Caco-2 (cell line): ENCODE measurements around the gene EXD3. TPM values are rescaled to one million over a fixed set of nuclear protein-coding genes. Genes with fewer than 3 reads are reported as not detected.

Source experiments
- BruUV-seq: library from RNA; stranded (reverse); fragments of 400-500 nt; replicated peaks from 2 replicates; lab custom pipeline; 2021; lab: Mats Ljungman, UMichigan
- CTCF ChIA-PET: fragments of 300-600 bp; sonication (Branson Sonifier 250); formaldehyde crosslinking; loops from one replicate; lab custom pipeline; 2022; ENCODE audit warnings: antibody characterized with exemption; lab: Charles Lee
- POLR2A ChIA-PET: fragments of 300-600 bp; sonication (Branson Sonifier 250); formaldehyde crosslinking; loops from one replicate; lab custom pipeline; 2022; ENCODE audit warnings: antibody characterized with exemption; lab: Charles Lee
- DNase-seq, 2 experiments: peaks; one replicate each; pipeline versions ENCODE4 v3.0.0 to v3.0.0-alpha.2; 2020 to 2022
- H3K27me3 ChIP-seq: replicated peaks from 2 replicates; pipeline ENCODE4 v1.6.0; 2011; ENCODE audit warnings: low read length; ENCODE audit not compliant: control insufficient read depth, insufficient read depth
- H3K36me3 ChIP-seq: 2 replicates; pipeline ENCODE4 v1.5.1; 2011; ENCODE audit warnings: low read length; ENCODE audit not compliant: control insufficient read depth, insufficient read depth
- H3K4me1 ChIP-seq: fragments of 250-450 bp; sonication (Bioruptor Pico); 2 replicates; pipeline ENCODE4 v1.5.1; 2020; ENCODE audit warnings: mild to moderate bottlenecking
- H3K4me3 ChIP-seq: 2 replicates; pipeline ENCODE4 v1.5.1; 2011; ENCODE audit warnings: low read depth, mild to moderate bottlenecking, control low read depth, low read length
- H3K9me3 ChIP-seq: fragments of 250-450 bp; sonication (Bioruptor Pico); 2 replicates; pipeline ENCODE4 v1.5.1; 2020; ENCODE audit warnings: mild to moderate bottlenecking, moderate library complexity
- H3K27ac Mint-ChIP-seq: one replicate; pipeline ENCODE4 v1.8.0; 2022; ENCODE audit warnings: mixed read lengths; ENCODE audit not compliant: unreplicated experiment
- H3K27me3 Mint-ChIP-seq: one replicate; pipeline ENCODE4 v1.8.0; 2022; ENCODE audit warnings: mixed read lengths; ENCODE audit not compliant: insufficient read depth, unreplicated experiment
- H3K36me3 Mint-ChIP-seq: one replicate; pipeline ENCODE4 v1.8.0; 2022; ENCODE audit warnings: mild to moderate bottlenecking, mixed read lengths; ENCODE audit not compliant: insufficient read depth, unreplicated experiment
- H3K4me1 Mint-ChIP-seq: one replicate; pipeline ENCODE4 v1.8.0; 2022; ENCODE audit warnings: low read depth, mixed read lengths; ENCODE audit not compliant: unreplicated experiment
- H3K4me3 Mint-ChIP-seq: one replicate; pipeline ENCODE4 v1.8.0; 2022; ENCODE audit warnings: mild to moderate bottlenecking, moderate library complexity, mixed read lengths; ENCODE audit not compliant: unreplicated experiment
- H3K9me3 Mint-ChIP-seq: one replicate; pipeline ENCODE4 v1.8.0; 2022; ENCODE audit warnings: mixed read lengths; ENCODE audit not compliant: unreplicated experiment
- intact Hi-C: fragments of 100-400 bp; cut with micrococcal nuclease; formaldehyde crosslinking; loops from one replicate; pipeline ENCODE4 v1.10.0; 2022; ENCODE audit not compliant: unreplicated experiment
- total RNA-seq: library from RNA; stranded (reverse); gene quantifications from 2 replicates; pipeline ENCODE4 v1.2.3, GENCODE V29; 2022
- TF ChIP-seq, protein P1 (sequence below), 2 experiments: fragments of 200-600 bp in 1 of 2; IDR thresholded peaks; 1 replicate in 1 of 2; 2 replicates in 1 of 2; pipeline versions ENCODE4 v1.5.1 to v1.8.0; 2011 to 2022; ENCODE audit warnings: antibody characterized with exemption in 1 of 2, control low read depth in 1 of 2, inconsistent platforms in 1 of 2, low read depth in 1 of 2, low read length in 1 of 2, mild to moderate bottlenecking in 1 of 2, moderate library complexity in 1 of 2; ENCODE audit not compliant: insufficient read depth in 1 of 2, severe bottlenecking in 1 of 2, unreplicated experiment in 1 of 2

The EXD3 gene
- total RNA-seq, 1 experiment from 2014 or later = 10.9 TPM

- Mint-ChIP-seq H3K4me1 (no peaks in the 10 kb centered on the region), H3K4me3 (no peak overlapping the region), H3K27ac (no peak overlapping the region), H3K9me3 (peaks cover 23% of the 10 kb centered on the region), H3K36me3 (peaks cover 30% of the 10 kb centered on the region), H3K27me3 (no peaks in the 10 kb centered on the region)
- ChIA-PET POLR2A (no interaction called here), CTCF (interaction anchor here (2.0 kb wide), 1 partner anchor 93 kb away, joined by 7 read pairs; the partner anchor contains the start of gene NRARP)
- Histone ChIP-seq H3K36me3 (no peaks in the 10 kb centered on the region; the same call in 1 of the 2 replicates), H3K9me3 (no peaks in the 10 kb centered on the region; the same call in 1 of the 2 replicates), H3K4me1 (peaks cover 5% of the 10 kb centered on the region; the same call in 1 of the 2 replicates), H3K4me3 (no peak overlapping the region), H3K27me3 (no peaks in the 10 kb centered on the region)
- intact Hi-C loops = no loop called here
- no TSS peak for BruUV-seq
- DNase-seq = no peak
- TF ChIP-seq, protein P1, sequence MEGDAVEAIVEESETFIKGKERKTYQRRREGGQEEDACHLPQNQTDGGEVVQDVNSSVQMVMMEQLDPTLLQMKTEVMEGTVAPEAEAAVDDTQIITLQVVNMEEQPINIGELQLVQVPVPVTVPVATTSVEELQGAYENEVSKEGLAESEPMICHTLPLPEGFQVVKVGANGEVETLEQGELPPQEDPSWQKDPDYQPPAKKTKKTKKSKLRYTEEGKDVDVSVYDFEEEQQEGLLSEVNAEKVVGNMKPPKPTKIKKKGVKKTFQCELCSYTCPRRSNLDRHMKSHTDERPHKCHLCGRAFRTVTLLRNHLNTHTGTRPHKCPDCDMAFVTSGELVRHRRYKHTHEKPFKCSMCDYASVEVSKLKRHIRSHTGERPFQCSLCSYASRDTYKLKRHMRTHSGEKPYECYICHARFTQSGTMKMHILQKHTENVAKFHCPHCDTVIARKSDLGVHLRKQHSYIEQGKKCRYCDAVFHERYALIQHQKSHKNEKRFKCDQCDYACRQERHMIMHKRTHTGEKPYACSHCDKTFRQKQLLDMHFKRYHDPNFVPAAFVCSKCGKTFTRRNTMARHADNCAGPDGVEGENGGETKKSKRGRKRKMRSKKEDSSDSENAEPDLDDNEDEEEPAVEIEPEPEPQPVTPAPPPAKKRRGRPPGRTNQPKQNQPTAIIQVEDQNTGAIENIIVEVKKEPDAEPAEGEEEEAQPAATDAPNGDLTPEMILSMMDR (IDR thresholded peaks at IDR 0.05; ENCODE audit: insufficient read depth in 1 of 2, low read depth in 1 of 2, low read length in 1 of 2, severe bottlenecking in 1 of 2, unreplicated experiment in 1 of 2) = no peak
Observed at GRCh38 chr9:137394866-137395665, 27.9 kb downstream of the EXD3 start.

GRCh38 chr9:137393176-137394150 is 29.5 kb downstream of the EXD3 start:
- ChIA-PET CTCF (no interaction called here), POLR2A (interaction anchor here (0.5 to 0.9 kb wide), 2 partner anchors 112 to 183 kb away, joined by 3 read pairs; no protein-coding TSS in a partner anchor)
- DNase-seq = no peak
- Histone ChIP-seq H3K4me3 (no peak overlapping the region), H3K36me3 (no peaks in the 10 kb centered on the region; the same call in 1 of the 2 replicates), H3K27me3 (no peaks in the 10 kb centered on the region), H3K9me3 (no peaks in the 10 kb centered on the region; the same call in 1 of the 2 replicates), H3K4me1 (peaks cover 5% of the 10 kb centered on the region; the same call in 1 of the 2 replicates)
- Mint-ChIP-seq H3K4me3 (no peak overlapping the region), H3K4me1 (no peaks in the 10 kb centered on the region), H3K27ac (no peak overlapping the region), H3K27me3 (no peaks in the 10 kb centered on the region), H3K36me3 (peaks cover 23% of the 10 kb centered on the region), H3K9me3 (peaks cover 14% of the 10 kb centered on the region)
- TF ChIP-seq, protein P1 (IDR thresholded peaks at IDR 0.05; ENCODE audit: insufficient read depth in 1 of 2, low read depth in 1 of 2, low read length in 1 of 2, severe bottlenecking in 1 of 2, unreplicated experiment in 1 of 2) = no peak
- intact Hi-C loops = no loop called here
- no TSS peak for BruUV-seq
